Mesenchymal stem cell (in vitro differentiated cells and primary cell): ENCODE data around the gene LHFPL2.

ENCODE experiments used
- DNase-seq: peaks from one replicate; pipeline ENCODE4 v3.0.0-alpha.2; 2013
- H2AFZ ChIP-seq: one replicate; pipeline ENCODE4 v1.6.1; 2013; ENCODE audit warnings: low read depth, mild to moderate bottlenecking, control low read depth, inconsistent platforms, low read length, moderate library complexity
- H2AK5ac ChIP-seq: 2 replicates; pipeline ENCODE4 v1.6.1; 2013; ENCODE audit warnings: low read length, moderate library complexity, mild to moderate bottlenecking, inconsistent platforms; ENCODE audit not compliant: severe bottlenecking
- H2BK120ac ChIP-seq: one replicate; pipeline ENCODE4 v1.6.1; 2013; ENCODE audit warnings: low read depth, mild to moderate bottlenecking, inconsistent platforms, low read length, moderate library complexity
- H2BK12ac ChIP-seq, 2 experiments: one replicate each; pipeline ENCODE4 v1.6.1; 2013; ENCODE audit warnings: inconsistent platforms in 2 of 2, low read length in 2 of 2, mild to moderate bottlenecking in 2 of 2, moderate library complexity in 2 of 2, control low read depth in 1 of 2
- H2BK15ac ChIP-seq: one replicate; pipeline ENCODE4 v1.6.1; 2013; ENCODE audit warnings: mild to moderate bottlenecking, low read depth, inconsistent platforms; ENCODE audit not compliant: poor library complexity, severe bottlenecking
- H2BK5ac ChIP-seq: 2 replicates; pipeline ENCODE4 v1.6.1; 2013; ENCODE audit warnings: low read depth, mild to moderate bottlenecking, low read length, control low read depth, inconsistent platforms; ENCODE audit not compliant: poor library complexity, severe bottlenecking
- H3K14ac ChIP-seq, 2 experiments: one replicate each; pipeline ENCODE4 v1.6.1; 2013; ENCODE audit warnings: inconsistent platforms in 2 of 2, low read length in 2 of 2, control low read depth in 1 of 2, mild to moderate bottlenecking in 1 of 2, moderate library complexity in 1 of 2
- H3K18ac ChIP-seq, 2 experiments: one replicate each; pipeline ENCODE4 v1.6.1; 2013; ENCODE audit warnings: inconsistent platforms in 2 of 2, low read length in 2 of 2, control low read depth in 1 of 2, low read depth in 1 of 2, mild to moderate bottlenecking in 1 of 2
- H3K23ac ChIP-seq, 2 experiments: one replicate each; pipeline ENCODE4 v1.6.1; 2013; ENCODE audit warnings: inconsistent platforms in 2 of 2, low read length in 2 of 2, mild to moderate bottlenecking in 2 of 2, moderate library complexity in 2 of 2, control low read depth in 1 of 2
- H3K27ac ChIP-seq: 2 replicates; pipeline ENCODE4 v1.5.1; 2013; ENCODE audit warnings: mild to moderate bottlenecking, moderate library complexity, low read length, control low read depth, inconsistent platforms; ENCODE audit not compliant: poor library complexity, severe bottlenecking
- H3K27me3 ChIP-seq, 2 experiments: 2 replicates each; pipeline versions ENCODE4 v1.6.1 to v1.7.0; 2013; ENCODE audit warnings: low read length in 2 of 2, mild to moderate bottlenecking in 2 of 2, moderate library complexity in 2 of 2, control low read depth in 1 of 2, inconsistent platforms in 1 of 2; ENCODE audit not compliant: control insufficient read depth in 1 of 2, insufficient read depth in 1 of 2
- H3K36me3 ChIP-seq, 2 experiments: 2 replicates each; pipeline versions ENCODE4 v1.6.1 to v1.7.0; 2013; ENCODE audit warnings: low read length in 2 of 2, control low read depth in 1 of 2, inconsistent platforms in 1 of 2, low read depth in 1 of 2, mild to moderate bottlenecking in 1 of 2; ENCODE audit not compliant: insufficient read depth in 2 of 2, control insufficient read depth in 1 of 2
- H3K4ac ChIP-seq, 2 experiments: one replicate each; pipeline ENCODE4 v1.6.1; 2013; ENCODE audit warnings: inconsistent platforms in 2 of 2, low read length in 2 of 2, mild to moderate bottlenecking in 2 of 2, moderate library complexity in 2 of 2, control low read depth in 1 of 2, low read depth in 1 of 2
- H3K4me1 ChIP-seq: 2 replicates; pipeline ENCODE4 v1.6.1; 2013; ENCODE audit warnings: low read depth, low read length, control low read depth; ENCODE audit not compliant: control insufficient read depth, insufficient read depth
- H3K4me2 ChIP-seq: 2 replicates; pipeline ENCODE4 v1.6.1; 2013; ENCODE audit warnings: low read length, mild to moderate bottlenecking, inconsistent platforms; ENCODE audit not compliant: poor library complexity, severe bottlenecking
- H3K4me3 ChIP-seq, 2 experiments: 2 replicates each; pipeline versions ENCODE4 v1.5.1 to v1.7.0; 2013; ENCODE audit warnings: low read length in 2 of 2, mild to moderate bottlenecking in 2 of 2, control low read depth in 1 of 2, low read depth in 1 of 2; ENCODE audit not compliant: insufficient read depth in 1 of 2
- H3K79me1 ChIP-seq: replicated peaks from 2 replicates; pipeline ENCODE4 v1.6.1; 2013; ENCODE audit warnings: mild to moderate bottlenecking, control low read depth, low read length, inconsistent platforms; ENCODE audit not compliant: poor library complexity, severe bottlenecking
- H3K9ac ChIP-seq: 2 replicates; pipeline ENCODE4 v1.7.0; 2013; ENCODE audit warnings: mild to moderate bottlenecking, low read length, moderate library complexity
- H3K9me3 ChIP-seq: 2 replicates; pipeline ENCODE4 v1.7.0; 2013; ENCODE audit warnings: mild to moderate bottlenecking, low read length; ENCODE audit not compliant: control insufficient read depth
- H4K8ac ChIP-seq: one replicate; pipeline ENCODE4 v1.6.1; 2013; ENCODE audit warnings: inconsistent platforms, mild to moderate bottlenecking, low read length, moderate library complexity
- H4K91ac ChIP-seq: one replicate; pipeline ENCODE4 v1.6.1; 2013; ENCODE audit warnings: mild to moderate bottlenecking, low read length, inconsistent platforms
- WGBS: methylation state at CpG from one replicate; pipeline ENCODE4 v1.1.7; 2013; ENCODE audit warnings: mixed read lengths; 5-methylcytosine and 5-hydroxymethylcytosine counted together

The LHFPL2 gene

GRCh38 chr5:78509884-78510769 lies 138.4 kb downstream of the LHFPL2 start:
- Histone ChIP-seq H3K79me1 (peaks cover 12% of the 10 kb centered on the region), H3K23ac (peak overlapping the region in 1 of 2 experiments; percentile 77), H2AFZ (peak overlapping the region; percentile 37), H3K4me1 (peaks cover 9% of the 10 kb centered on the region), H3K9me3 (no peaks in the 10 kb centered on the region), H4K8ac (peak overlapping the region; percentile 35), H3K9ac (peak overlapping the region; percentile 93), H3K36me3 (peaks cover 0 to 14% of the 10 kb centered on the region in 2 experiments), H3K18ac (peak overlapping the region; percentile 33 to 85), H2BK15ac (peak overlapping the region; percentile 3), H2BK12ac (peak overlapping the region; percentile 57 to 79), H3K4me3 (peak overlapping the region; percentile 52 to 85), H3K27ac (no peak overlapping the region), H3K14ac (peak overlapping the region in 1 of 2 experiments; percentile 18), H3K4me2 (peak overlapping the region; percentile 89), H3K27me3 (no peaks in the 10 kb centered on the region), H3K4ac (peak overlapping the region in 1 of 2 experiments; percentile 73), H2BK5ac (no peak overlapping the region), H2BK120ac (peak overlapping the region; percentile 27), H2AK5ac (no peak overlapping the region), H4K91ac (peak overlapping the region; percentile 79)
- DNase-seq: peak; percentile 41
- 42% methylated on average over 61 of the region's 61 CpGs for WGBS

- Histone ChIP-seq H3K23ac (no peak overlapping the region), H3K9ac (peak overlapping the region; percentile 93), H3K4me2 (no peak overlapping the region), H3K36me3 (peaks cover 0 to 14% of the 10 kb centered on the region in 2 experiments), H3K27me3 (no peaks in the 10 kb centered on the region), H3K4me1 (peaks cover 12% of the 10 kb centered on the region), H3K14ac (no peak overlapping the region), H2BK12ac (peak overlapping the region in 1 of 2 experiments; percentile 32), H3K4me3 (peak overlapping the region in 1 of 2 experiments; percentile 85), H3K4ac (no peak overlapping the region), H3K18ac (peak overlapping the region in 1 of 2 experiments; percentile 28), H2BK15ac (no peak overlapping the region), H2AFZ (no peak overlapping the region), H3K9me3 (no peaks in the 10 kb centered on the region), H3K27ac (no peak overlapping the region), H4K8ac (no peak overlapping the region), H2AK5ac (no peak overlapping the region), H3K79me1 (peaks cover 12% of the 10 kb centered on the region), H4K91ac (no peak overlapping the region), H2BK120ac (no peak overlapping the region), H2BK5ac (no peak overlapping the region)
- DNase-seq: no peak
- WGBS: 81% methylated on average over 18 of the region's 18 CpGs
Observed at GRCh38 chr5:78509145-78509865, 139.3 kb downstream of the LHFPL2 start.

- Histone ChIP-seq H4K91ac (no peak overlapping the region), H3K79me1 (peaks cover 16% of the 10 kb centered on the region), H2BK12ac (no peak overlapping the region), H3K9ac (peak overlapping the region; percentile 93), H2BK15ac (no peak overlapping the region), H3K18ac (peak overlapping the region in 1 of 2 experiments; percentile 41), H3K4me3 (peak overlapping the region in 1 of 2 experiments; percentile 85), H3K27me3 (no peaks in the 10 kb centered on the region), H2AK5ac (no peak overlapping the region), H3K4ac (no peak overlapping the region), H3K14ac (no peak overlapping the region), H2BK5ac (no peak overlapping the region), H3K36me3 (peaks cover 0 to 7% of the 10 kb centered on the region in 2 experiments), H2AFZ (no peak overlapping the region), H3K9me3 (no peaks in the 10 kb centered on the region), H2BK120ac (no peak overlapping the region), H4K8ac (no peak overlapping the region), H3K27ac (no peak overlapping the region), H3K4me1 (peaks cover 12% of the 10 kb centered on the region), H3K23ac (no peak overlapping the region), H3K4me2 (no peak overlapping the region)
- peak; percentile 49 for DNase-seq
- WGBS: 5% methylated on average over 3 of the region's 3 CpGs
Observed at GRCh38 chr5:78508186-78508765, 140.3 kb downstream of the LHFPL2 start.
